Nucleus accumbens (tissue), 56 donors: Measurements from ENCODE around the gene ZNF3.

ENCODE experiments used
- DNase-seq, 56 donors: peaks; one replicate each; lab custom pipeline; 2025; lab: John Stamatoyannopoulos, UW

ZNF3 gene

GRCh38 chr7:100089458-100090196 is 8.1 kb upstream of the ZNF3 start:
- peak in 1 of 56 donors; percentile 14 for DNase-seq

- DNase-seq, result peak in 54 of 56 donors; percentile 18 to 89 (median 68)
Measured at GRCh38 chr7:100088621-100089457, 7.3 kb upstream of the ZNF3 start, which contains the start of gene COPS6. Gene COPS6, plus strand, starts transcription at chr7:100088969. Its CDS starts 22 bp downstream, at chr7:100088991.

- peak in 2 of 56 donors; percentile 30 to 43 for DNase-seq
Measured at GRCh38 chr7:100088095-100088620, 6.6 kb upstream of the ZNF3 start.

GRCh38 chr7:100087055-100087750 is 5.7 kb upstream of the ZNF3 start:
- DNase-seq, result no peak

- no peak for DNase-seq
Measured at GRCh38 chr7:100085515-100085914, 4.0 kb upstream of the ZNF3 start.

- no peak for DNase-seq
Measured at GRCh38 chr7:100082978-100083377, 1.5 kb upstream of the ZNF3 start.

GRCh38 chr7:100080907-100081534 is 502 bp downstream of the ZNF3 start:
- DNase-seq, result peak in 1 of 56 donors; percentile 41

GRCh38 chr7:100079024-100079560 is 2.4 kb downstream of the ZNF3 start:
- peak in 40 of 56 donors; percentile 2 to 80 (median 46) for DNase-seq

- no peak for DNase-seq
Measured at GRCh38 chr7:100077205-100077604, 4.3 kb downstream of the ZNF3 start.

GRCh38 chr7:100075418-100075817 is 6.1 kb downstream of the ZNF3 start:
- DNase-seq, result no peak

- no peak for DNase-seq
Measured at GRCh38 chr7:100074841-100075240, 6.7 kb downstream of the ZNF3 start.

- no peak for DNase-seq
Measured at GRCh38 chr7:100072462-100072861, 9.1 kb downstream of the ZNF3 start.

GRCh38 chr7:100071018-100071723 is 10.4 kb downstream of the ZNF3 start:
- DNase-seq, result no peak

GRCh38 chr7:100069991-100070390 is 11.5 kb downstream of the ZNF3 start:
- no peak for DNase-seq

GRCh38 chr7:100066953-100067352 is 14.6 kb downstream of the ZNF3 start:
- DNase-seq, result peak in 12 of 56 donors; percentile 4 to 40 (median 17)

GRCh38 chr7:100065452-100066186 is 15.9 kb downstream of the ZNF3 start:
- no peak for DNase-seq

GRCh38 chr7:100064162-100064561 is 17.4 kb downstream of the ZNF3 start:
- no peak for DNase-seq

- DNase-seq, result no peak
Measured at GRCh38 chr7:100063376-100063775, 18.1 kb downstream of the ZNF3 start.
